HL-60 (cell line): ENCODE results near the gene MDM4.

ENCODE experiments used
- DNase-seq, 2 experiments: peaks; one replicate each; pipeline ENCODE4 v3.0.0-alpha.2; 2010 to 2020; ENCODE audit warnings: low read depth in 1 of 2, low spot score in 1 of 2
- H3K27ac ChIP-seq: fragments of 250-450 bp; sonication (Bioruptor Pico); replicated peaks from 2 replicates; pipeline ENCODE4 v1.5.1; 2020; ENCODE audit warnings: mild to moderate bottlenecking, moderate library complexity
- H3K27me3 ChIP-seq: fragments of 250-450 bp; sonication (Bioruptor Pico); 2 replicates; pipeline ENCODE4 v1.5.1; 2021; ENCODE audit warnings: mild to moderate bottlenecking, moderate library complexity; ENCODE audit not compliant: insufficient read depth, poor library complexity, severe bottlenecking
- H3K4me3 ChIP-seq: replicated peaks from 2 replicates; pipeline ENCODE4 v1.5.1; 2011; ENCODE audit warnings: mild to moderate bottlenecking, control low read depth, low read length; ENCODE audit not compliant: insufficient read depth
- GABPA ChIP-seq: IDR thresholded peaks from 2 replicates; pipeline ENCODE4 v1.6.1; 2012; ENCODE audit warnings: low read depth
- POLR2AphosphoS5 ChIP-seq: IDR thresholded peaks from 2 replicates; pipeline ENCODE4 v1.6.1; 2012; ENCODE audit warnings: low read depth
- SPI1 ChIP-seq: IDR thresholded peaks from 2 replicates; pipeline ENCODE4 v1.6.1; 2012; ENCODE audit warnings: low read depth, mild to moderate bottlenecking, borderline replicate concordance
- TF ChIP-seq, protein P1 (sequence below): IDR thresholded peaks from one replicate; pipeline ENCODE4 v1.5.1; 2011; ENCODE audit warnings: low read length, control low read depth, inconsistent platforms; ENCODE audit not compliant: insufficient read depth
- TF ChIP-seq, protein P2 (sequence below): IDR thresholded peaks from 2 replicates; pipeline ENCODE4 v1.6.1; 2012; ENCODE audit warnings: low read depth; ENCODE audit not compliant: insufficient replicate concordance

MDM4 gene

DNA sequence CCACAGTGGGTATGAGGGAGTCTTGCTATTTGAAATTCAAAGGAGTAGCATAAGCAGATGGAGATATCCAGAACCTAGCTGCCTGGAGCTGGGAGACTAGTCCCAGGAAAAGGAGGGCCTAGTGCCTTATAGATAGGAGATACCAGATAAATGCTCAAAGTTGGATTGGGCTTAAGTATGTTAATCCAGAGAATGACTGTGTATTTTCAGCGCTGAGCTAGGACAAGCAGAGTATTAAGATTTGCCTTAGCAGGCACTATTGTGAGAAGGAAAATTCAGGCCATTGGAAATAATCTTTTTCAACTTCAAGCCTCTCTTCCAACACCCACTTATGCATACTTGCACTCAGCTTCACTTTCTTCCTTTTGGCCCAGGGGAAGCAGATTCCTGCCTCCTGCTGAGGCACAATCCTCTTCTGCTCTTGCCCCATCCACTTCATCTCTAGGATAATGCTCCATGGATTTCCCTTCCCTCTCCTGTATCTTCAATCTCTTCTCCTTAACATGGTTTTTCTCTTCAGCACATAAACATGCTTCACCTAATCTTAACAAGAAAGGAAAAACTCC lies 42.7 kb upstream of the MDM4 start:
- Histone ChIP-seq H3K27me3 (no peaks in the 10 kb centered on the region), H3K27ac (no peak overlapping the region), H3K4me3 (no peak overlapping the region)
- no peak for DNase-seq
- TF ChIP-seq, protein P1, sequence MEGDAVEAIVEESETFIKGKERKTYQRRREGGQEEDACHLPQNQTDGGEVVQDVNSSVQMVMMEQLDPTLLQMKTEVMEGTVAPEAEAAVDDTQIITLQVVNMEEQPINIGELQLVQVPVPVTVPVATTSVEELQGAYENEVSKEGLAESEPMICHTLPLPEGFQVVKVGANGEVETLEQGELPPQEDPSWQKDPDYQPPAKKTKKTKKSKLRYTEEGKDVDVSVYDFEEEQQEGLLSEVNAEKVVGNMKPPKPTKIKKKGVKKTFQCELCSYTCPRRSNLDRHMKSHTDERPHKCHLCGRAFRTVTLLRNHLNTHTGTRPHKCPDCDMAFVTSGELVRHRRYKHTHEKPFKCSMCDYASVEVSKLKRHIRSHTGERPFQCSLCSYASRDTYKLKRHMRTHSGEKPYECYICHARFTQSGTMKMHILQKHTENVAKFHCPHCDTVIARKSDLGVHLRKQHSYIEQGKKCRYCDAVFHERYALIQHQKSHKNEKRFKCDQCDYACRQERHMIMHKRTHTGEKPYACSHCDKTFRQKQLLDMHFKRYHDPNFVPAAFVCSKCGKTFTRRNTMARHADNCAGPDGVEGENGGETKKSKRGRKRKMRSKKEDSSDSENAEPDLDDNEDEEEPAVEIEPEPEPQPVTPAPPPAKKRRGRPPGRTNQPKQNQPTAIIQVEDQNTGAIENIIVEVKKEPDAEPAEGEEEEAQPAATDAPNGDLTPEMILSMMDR, result no peak
- TF ChIP-seq POLR2AphosphoS5 (no peak), SPI1 (no peak)

DNA sequence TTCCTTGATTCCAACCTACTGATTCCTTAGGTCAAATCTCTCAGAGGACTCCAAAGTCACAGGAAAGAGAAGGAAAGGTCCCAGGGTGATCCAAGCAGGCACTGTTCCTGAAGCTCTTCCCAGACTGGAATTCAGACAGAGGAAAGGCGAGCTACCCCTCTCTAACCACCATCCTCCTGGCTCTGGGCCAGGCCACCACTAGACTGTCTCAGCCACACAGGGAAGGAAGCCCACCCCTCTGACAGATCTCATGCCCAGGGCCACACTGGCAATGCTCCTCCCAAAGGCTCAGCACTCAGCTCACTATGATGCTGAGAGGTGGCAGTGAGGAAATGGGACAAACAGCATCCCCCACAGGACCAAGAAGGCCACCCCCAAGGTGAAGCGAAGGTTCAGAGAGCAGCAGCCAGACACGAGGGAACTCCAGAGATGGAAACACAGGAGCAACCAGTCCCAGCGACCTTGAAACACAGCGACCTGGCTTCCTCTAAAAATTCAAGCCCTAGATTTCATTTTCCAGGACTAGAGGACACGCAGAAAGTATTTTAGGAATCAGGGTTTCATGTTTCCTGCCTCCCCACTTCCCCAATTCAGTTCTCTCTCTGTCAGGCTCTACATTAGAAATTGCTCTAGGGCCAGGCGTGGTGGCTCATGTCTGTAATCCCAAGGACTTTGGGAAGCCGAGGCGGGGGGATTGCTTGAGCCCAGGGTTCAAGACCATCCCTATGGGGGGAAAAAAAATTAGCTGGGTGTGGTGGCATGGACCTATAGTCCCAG lies 40.4 kb upstream of the MDM4 start:
- Histone ChIP-seq H3K27ac (no peak overlapping the region), H3K27me3 (no peaks in the 10 kb centered on the region), H3K4me3 (no peak overlapping the region)
- TF ChIP-seq POLR2AphosphoS5 (no peak), SPI1 (peak; percentile 80), GABPA (no peak)
- TF ChIP-seq, protein P2, sequence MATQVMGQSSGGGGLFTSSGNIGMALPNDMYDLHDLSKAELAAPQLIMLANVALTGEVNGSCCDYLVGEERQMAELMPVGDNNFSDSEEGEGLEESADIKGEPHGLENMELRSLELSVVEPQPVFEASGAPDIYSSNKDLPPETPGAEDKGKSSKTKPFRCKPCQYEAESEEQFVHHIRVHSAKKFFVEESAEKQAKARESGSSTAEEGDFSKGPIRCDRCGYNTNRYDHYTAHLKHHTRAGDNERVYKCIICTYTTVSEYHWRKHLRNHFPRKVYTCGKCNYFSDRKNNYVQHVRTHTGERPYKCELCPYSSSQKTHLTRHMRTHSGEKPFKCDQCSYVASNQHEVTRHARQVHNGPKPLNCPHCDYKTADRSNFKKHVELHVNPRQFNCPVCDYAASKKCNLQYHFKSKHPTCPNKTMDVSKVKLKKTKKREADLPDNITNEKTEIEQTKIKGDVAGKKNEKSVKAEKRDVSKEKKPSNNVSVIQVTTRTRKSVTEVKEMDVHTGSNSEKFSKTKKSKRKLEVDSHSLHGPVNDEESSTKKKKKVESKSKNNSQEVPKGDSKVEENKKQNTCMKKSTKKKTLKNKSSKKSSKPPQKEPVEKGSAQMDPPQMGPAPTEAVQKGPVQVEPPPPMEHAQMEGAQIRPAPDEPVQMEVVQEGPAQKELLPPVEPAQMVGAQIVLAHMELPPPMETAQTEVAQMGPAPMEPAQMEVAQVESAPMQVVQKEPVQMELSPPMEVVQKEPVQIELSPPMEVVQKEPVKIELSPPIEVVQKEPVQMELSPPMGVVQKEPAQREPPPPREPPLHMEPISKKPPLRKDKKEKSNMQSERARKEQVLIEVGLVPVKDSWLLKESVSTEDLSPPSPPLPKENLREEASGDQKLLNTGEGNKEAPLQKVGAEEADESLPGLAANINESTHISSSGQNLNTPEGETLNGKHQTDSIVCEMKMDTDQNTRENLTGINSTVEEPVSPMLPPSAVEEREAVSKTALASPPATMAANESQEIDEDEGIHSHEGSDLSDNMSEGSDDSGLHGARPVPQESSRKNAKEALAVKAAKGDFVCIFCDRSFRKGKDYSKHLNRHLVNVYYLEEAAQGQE, result no peak
- DNase-seq, result no peak

DNA sequence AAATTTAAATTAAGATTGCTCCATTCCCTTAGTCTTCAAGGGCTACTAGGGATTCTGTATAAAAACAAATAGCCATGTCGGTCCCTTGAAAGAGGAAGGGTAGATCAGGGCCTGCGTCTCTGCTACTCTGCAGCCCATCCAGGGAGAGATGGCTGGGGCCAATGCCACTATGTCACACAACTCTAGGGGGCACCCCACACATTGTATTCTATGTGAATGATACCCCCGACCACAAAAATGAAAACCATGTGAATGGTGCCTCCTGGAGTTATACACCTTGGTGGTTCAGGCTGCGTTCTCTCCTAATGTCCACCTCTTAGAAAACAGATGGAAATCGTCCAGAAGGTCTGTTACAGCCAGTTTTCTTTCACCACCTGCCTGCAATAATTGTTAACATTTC lies 39.6 kb upstream of the MDM4 start:
- no peaks in the 10 kb centered on the region for H3K27me3 ChIP-seq
- no peak for DNase-seq
- no peak overlapping the region for H3K27ac ChIP-seq
- TF ChIP-seq GABPA (no peak), POLR2AphosphoS5 (no peak), SPI1 (no peak)
- TF ChIP-seq, protein P1, result no peak
- TF ChIP-seq, protein P2, result no peak
- H3K4me3 ChIP-seq, result no peak overlapping the region

DNA sequence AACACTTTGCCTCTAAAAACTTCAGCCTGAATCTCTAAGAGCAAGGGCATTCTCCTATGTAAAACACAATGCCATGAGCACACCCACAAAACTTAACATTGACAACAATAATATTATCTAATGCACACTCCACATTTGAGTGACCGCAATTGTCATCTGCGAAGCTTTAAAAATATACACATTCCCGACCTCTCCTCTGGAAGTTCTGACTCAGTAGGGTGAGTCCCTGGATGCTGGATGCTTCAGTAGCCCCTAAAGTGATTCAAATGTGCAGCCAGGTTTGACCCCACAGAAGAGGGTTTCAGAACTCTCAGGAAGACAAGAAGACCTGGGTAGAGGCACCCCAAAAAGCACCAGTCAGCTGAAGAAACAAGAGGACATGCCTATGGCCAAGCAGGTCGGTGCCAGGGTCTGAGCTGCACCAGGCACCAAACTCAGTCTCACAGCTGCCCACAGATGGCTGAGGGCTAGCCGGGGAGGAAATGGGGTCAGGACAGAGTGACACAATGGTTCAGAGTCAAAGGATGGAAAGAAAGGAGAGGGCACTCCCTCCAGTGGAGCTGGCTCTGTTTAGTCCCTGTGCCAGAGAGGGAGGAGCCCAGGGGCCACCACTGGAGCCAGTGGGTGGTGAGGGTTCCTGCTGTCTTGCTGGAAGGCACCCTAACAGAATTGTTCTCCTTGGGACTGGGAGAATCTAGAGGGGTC lies 39.0 kb upstream of the MDM4 start:
- no peak for DNase-seq
- TF ChIP-seq GABPA, result no peak
- TF ChIP-seq, protein P2, result no peak
- TF ChIP-seq, protein P1, result no peak
- TF ChIP-seq POLR2AphosphoS5, result no peak
- TF ChIP-seq SPI1, result no peak
- Histone ChIP-seq H3K27ac (no peak overlapping the region), H3K27me3 (no peaks in the 10 kb centered on the region), H3K4me3 (no peak overlapping the region)
